Measurements from ENCODE around the gene ALOX5.
A peak's percentile ranks its signal among the peaks of the same experiment; 100 is the strongest.

Gene ALOX5

DNA sequence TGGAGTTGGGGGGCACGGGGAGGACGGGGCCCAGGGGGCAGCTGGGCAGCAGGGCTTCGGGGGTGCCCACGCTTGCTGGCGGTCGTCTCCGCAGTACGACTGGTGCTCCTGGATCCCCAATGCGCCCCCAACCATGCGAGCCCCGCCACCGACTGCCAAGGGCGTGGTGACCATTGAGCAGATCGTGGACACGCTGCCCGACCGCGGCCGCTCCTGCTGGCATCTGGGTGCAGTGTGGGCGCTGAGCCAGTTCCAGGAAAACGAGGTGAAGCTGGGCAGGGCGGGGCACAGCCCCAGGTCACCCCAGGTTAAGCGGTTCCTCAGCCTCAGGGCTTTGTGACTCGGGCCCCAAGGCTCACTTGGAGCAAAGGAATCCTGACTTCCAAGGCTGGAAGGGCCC, 70.0 kb downstream of the ALOX5 start:
- peaks cover 4% of the 10 kb centered on the region for H3K4me1 Mint-ChIP-seq (ENCODE audit: low read depth)
- no peak for DNase-seq (ENCODE audit: low spot score)
- peaks cover 3% of the 10 kb centered on the region for H3K27me3 Mint-ChIP-seq (ENCODE audit: low read depth)
- no peaks in the 10 kb centered on the region for H3K9me3 Mint-ChIP-seq
- H3K36me3 Mint-ChIP-seq (ENCODE audit: low read depth) = no peaks in the 10 kb centered on the region
- H3K4me3 Mint-ChIP-seq = no peak overlapping the region
- no peak overlapping the region for H3K27ac Mint-ChIP-seq

DNA sequence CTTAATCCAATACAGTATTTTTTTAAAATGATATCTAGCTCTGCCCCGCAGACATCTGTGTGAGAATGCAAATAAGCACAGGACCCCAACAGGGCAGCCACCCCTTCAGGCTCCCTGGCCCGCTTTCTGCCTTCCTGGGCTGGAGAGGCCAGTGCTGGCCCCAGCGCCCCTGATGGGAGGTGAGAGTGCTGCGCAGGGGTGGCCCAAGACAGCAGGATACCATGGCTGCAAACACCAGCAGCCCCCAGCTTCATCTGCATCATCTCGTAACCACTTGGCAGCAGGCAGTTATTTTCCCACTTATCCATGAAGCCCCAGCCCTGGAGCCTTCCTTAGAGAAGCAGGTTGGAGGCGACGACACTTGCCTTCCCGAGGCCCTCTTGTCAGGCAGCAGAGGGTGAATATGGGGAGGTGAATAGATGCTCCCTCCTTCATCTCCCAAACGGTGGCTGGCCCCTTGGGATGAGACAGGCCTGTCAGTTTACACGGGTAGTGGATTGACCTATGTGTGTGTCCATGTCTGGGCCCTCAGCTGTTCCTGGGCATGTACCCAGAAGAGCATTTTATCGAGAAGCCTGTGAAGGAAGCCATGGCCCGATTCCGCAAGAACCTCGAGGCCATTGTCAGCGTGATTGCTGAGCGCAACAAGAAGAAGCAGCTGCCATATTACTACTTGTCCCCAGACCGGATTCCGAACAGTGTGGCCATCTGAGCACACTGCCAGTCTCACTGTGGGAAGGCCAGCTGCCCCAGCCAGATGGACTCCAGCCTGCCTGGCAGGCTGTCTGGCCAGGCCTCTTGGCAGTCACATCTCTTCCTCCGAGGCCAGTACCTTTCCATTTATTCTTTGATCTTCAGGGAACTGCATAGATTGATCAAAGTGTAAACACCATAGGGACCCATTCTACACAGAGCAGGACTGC, 71.2 kb downstream of the ALOX5 start:
- Mint-ChIP-seq H3K4me1 (ENCODE audit: low read depth) (no peaks in the 10 kb centered on the region), H3K36me3 (ENCODE audit: low read depth) (no peaks in the 10 kb centered on the region), H3K9me3 (no peaks in the 10 kb centered on the region), H3K27me3 (ENCODE audit: low read depth) (peaks cover 3% of the 10 kb centered on the region), H3K27ac (no peak overlapping the region), H3K4me3 (no peak overlapping the region)
- DNase-seq (ENCODE audit: low spot score) = no peak

DNA sequence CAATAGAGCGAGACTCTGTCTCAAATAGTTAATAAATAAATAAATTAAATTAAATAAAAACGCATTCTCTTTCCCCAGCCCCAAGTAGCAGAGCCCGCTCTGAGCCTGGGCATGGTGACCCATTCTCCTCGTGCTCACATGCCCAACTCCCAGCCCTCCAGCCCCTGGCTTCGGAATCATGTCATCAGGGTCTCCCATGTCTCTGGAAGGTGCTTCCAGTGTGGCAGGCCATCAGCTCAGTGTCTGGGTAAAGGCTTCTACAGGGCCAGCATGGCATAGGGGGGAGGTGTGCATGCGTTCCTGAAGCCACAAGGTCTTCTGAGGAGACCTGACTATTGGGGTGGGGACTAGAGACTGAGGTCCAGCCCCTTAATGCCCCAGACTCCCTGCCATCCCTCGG, 72.8 kb downstream of the ALOX5 start:
- no peak for DNase-seq (ENCODE audit: low spot score)
- peaks cover 3% of the 10 kb centered on the region for H3K36me3 Mint-ChIP-seq (ENCODE audit: low read depth)
- H3K27me3 Mint-ChIP-seq (ENCODE audit: low read depth) = peaks cover 3% of the 10 kb centered on the region
- peaks cover 6% of the 10 kb centered on the region for H3K9me3 Mint-ChIP-seq
- no peaks in the 10 kb centered on the region for H3K4me1 Mint-ChIP-seq (ENCODE audit: low read depth)
- H3K27ac Mint-ChIP-seq = no peak overlapping the region
- no peak overlapping the region for H3K4me3 Mint-ChIP-seq

DNA sequence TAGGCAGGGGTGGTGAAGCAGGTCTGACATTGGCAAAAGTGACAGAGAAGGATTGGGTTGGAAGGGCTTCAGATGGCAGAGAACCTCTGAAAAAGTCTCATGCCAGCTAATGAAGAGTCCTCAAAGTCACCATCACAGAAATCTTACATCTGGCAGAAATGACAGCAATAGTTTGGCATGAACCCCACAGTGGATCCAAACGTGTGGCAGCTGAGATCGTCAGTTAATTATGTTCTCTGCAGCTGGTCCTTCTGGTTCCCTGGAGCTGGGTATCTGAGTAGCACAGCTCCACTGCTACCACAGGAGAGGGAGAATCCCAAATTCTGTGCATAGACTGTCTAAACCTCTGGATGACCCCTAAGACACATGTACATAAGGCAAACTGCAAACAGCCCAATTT, 73.4 kb downstream of the ALOX5 start:
- no peak for DNase-seq (ENCODE audit: low spot score)
- peaks cover 3% of the 10 kb centered on the region for H3K27me3 Mint-ChIP-seq (ENCODE audit: low read depth)
- H3K9me3 Mint-ChIP-seq = peaks cover 6% of the 10 kb centered on the region
- no peak overlapping the region for H3K4me3 Mint-ChIP-seq
- peaks cover under 1% of the 10 kb centered on the region for H3K4me1 Mint-ChIP-seq (ENCODE audit: low read depth)
- H3K27ac Mint-ChIP-seq = no peak overlapping the region
- H3K36me3 Mint-ChIP-seq (ENCODE audit: low read depth) = peaks cover 3% of the 10 kb centered on the region

DNA sequence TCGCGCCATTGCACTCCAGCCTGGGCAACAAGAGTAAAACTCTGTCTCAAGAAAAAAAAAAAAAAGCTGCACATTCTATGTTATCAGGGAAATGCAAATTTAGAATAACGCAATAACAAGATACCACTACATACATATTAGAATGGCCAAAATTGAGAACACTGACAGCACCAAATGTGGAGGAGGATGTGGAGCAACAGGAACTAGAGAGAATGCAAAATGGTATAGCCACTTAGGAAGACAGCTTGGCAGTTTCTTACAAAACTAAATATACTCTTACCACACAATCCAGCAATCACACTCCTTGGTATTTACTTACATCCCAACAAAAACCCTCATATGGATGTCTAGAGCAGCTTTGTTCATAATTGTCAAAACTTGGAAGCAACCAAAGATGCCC, 76.8 kb downstream of the ALOX5 start:
- Mint-ChIP-seq H3K4me3 (no peak overlapping the region), H3K36me3 (ENCODE audit: low read depth) (peaks cover 4% of the 10 kb centered on the region), H3K27ac (no peak overlapping the region), H3K9me3 (peaks cover 6% of the 10 kb centered on the region), H3K4me1 (ENCODE audit: low read depth) (peaks cover 11% of the 10 kb centered on the region), H3K27me3 (ENCODE audit: low read depth) (peaks cover 3% of the 10 kb centered on the region)
- DNase-seq (ENCODE audit: low spot score) = no peak

DNA sequence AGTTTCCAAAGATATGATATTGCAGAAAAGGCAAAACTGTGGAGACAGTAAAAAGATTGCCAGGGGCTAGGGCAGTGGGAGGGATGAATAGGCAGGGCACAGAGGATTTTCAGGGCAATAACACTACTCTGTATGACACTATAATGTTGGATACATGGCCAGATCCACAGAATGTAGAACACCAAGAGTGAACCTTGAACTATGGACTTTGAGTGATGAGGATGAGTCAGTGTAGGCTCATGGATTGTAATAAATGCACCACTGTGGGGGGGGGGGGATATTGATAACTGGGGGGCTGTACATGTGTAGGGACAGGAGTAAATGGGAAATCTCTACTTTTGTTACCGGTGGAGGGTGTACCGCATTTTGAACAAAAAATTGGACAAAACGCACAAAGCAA, 77.4 kb downstream of the ALOX5 start:
- Mint-ChIP-seq H3K4me3 (no peak overlapping the region), H3K27me3 (ENCODE audit: low read depth) (peaks cover 3% of the 10 kb centered on the region), H3K4me1 (ENCODE audit: low read depth) (peaks cover 11% of the 10 kb centered on the region), H3K36me3 (ENCODE audit: low read depth) (peaks cover 4% of the 10 kb centered on the region), H3K9me3 (peaks cover 6% of the 10 kb centered on the region), H3K27ac (no peak overlapping the region)
- DNase-seq (ENCODE audit: low spot score) = no peak

DNA sequence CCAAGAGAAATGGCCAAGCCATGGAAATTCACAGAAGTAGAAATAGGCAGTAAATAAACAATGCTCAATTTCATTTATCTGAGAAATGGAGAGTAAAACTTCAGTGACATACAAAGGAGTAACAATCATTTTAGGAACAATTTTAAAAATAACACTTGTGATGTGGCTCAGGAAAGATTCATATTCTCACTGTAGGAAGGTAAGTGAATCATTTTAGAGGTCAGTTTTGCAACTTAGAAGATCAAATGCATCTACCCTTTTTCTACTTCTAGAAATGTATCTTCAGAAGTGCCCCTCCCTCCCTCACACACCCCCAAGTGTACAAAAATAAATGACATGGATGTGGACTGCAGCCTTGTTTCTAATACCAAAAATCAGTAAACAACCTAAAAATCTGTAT, 78.3 kb downstream of the ALOX5 start:
- Mint-ChIP-seq H3K4me3 (no peak overlapping the region), H3K27ac (no peak overlapping the region), H3K4me1 (ENCODE audit: low read depth) (peaks cover 11% of the 10 kb centered on the region)

DNA sequence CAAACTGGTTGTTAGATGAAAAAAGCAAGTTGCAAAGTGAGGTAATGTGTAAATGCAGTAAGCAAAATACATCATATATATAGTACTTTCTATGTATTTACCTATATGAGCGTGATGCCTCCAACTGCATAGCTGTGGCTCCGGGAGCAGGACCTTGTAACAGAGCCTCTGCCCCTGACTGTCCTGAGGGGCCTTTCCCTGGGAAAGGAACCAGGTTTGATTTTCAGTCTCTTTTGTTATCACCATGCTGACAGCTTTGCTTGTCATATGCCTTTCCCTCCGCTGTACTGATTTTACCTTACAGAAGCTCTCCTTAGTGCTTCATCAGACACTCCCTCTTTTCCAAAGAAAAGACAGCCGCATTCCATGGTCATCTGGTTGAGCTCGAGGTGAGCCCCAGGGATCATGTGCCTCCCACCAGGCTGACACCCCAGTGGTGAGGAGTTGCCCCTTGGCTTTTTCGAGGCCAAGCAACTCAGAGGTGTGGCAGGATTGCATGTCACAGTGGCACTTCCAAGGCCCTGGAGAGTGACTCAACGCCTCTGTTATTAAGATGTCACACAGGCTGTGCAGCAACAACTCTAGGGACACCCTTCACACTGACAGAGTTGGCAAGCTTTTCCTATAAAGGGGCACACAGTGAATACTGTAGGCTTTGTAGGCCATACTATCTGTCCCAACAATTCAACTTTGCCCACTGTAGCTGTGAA, 78.9 kb downstream of the ALOX5 start:
- peaks cover 11% of the 10 kb centered on the region for H3K4me1 Mint-ChIP-seq (ENCODE audit: low read depth)
- H3K27ac Mint-ChIP-seq = no peak overlapping the region
- no peak for DNase-seq (ENCODE audit: low spot score)
- H3K27me3 Mint-ChIP-seq (ENCODE audit: low read depth) = no peaks in the 10 kb centered on the region
- H3K9me3 Mint-ChIP-seq = peaks cover 6% of the 10 kb centered on the region
- peaks cover 11% of the 10 kb centered on the region for H3K36me3 Mint-ChIP-seq (ENCODE audit: low read depth)
- H3K4me3 Mint-ChIP-seq = no peak overlapping the region

More for the DNA sequence above, 78.3 kb downstream of the ALOX5 start:
- peaks cover 6% of the 10 kb centered on the region for H3K36me3 Mint-ChIP-seq (ENCODE audit: low read depth)
- peaks cover 6% of the 10 kb centered on the region for H3K9me3 Mint-ChIP-seq
- H3K27me3 Mint-ChIP-seq (ENCODE audit: low read depth) = peaks cover under 1% of the 10 kb centered on the region
- DNase-seq (ENCODE audit: low spot score) = no peak

DNA sequence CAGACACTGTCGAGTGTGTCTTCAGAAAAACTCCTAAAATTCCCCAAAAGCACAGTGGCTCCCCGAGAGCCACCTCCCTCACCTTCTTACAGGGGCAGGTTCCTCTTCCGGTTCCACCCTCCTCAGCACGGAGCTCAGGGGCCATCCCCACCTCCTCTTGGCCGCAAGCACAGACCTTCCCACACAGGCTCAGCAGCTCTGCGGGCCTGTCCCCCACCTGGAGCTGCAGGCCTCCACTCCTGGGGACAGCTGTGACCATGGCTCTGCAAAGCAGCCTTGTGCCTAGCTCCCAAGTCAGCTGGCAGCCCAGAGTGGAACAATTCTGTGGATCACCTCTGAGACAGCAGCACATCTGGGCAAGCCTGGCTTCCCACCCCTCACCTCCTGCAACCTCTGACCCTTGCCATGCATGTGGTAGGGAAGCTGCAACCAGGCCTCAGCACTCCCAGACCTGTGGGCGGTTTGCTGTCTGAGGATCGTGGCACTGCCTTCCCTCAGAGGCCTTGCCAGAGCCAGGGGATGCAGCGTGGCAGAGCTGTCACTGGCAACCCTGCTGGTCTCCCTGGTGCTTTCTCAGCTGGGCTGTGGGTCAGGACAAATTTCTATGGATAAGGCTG, 79.7 kb downstream of the ALOX5 start:
- H3K36me3 Mint-ChIP-seq (ENCODE audit: low read depth) = peaks cover 11% of the 10 kb centered on the region
- no peak overlapping the region for H3K27ac Mint-ChIP-seq
- H3K4me3 Mint-ChIP-seq = no peak overlapping the region

DNA sequence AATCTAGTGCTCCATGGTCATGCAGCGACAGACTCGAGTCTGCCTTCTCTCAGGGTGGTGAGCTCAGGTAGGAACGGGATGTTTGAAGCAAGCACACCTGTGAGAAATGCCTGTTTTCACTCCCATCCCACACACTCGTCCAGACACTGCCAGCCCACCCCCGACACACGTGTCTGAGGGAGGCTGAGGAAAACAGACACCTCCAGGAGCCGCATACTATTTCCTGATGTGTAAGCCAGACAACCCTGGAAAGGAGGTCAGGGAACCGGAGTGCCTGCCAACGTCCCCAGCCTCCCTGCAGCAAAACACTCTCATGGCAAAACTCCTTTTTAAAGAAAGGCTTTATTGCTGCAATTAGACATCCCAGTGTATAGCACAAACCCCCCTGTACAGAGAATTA, 80.2 kb downstream of the ALOX5 start:
- Mint-ChIP-seq H3K27ac (peak overlapping the region; percentile 52), H3K4me1 (ENCODE audit: low read depth) (peaks cover 11% of the 10 kb centered on the region), H3K4me3 (no peak overlapping the region)

More for the DNA sequence above, 79.7 kb downstream of the ALOX5 start:
- Mint-ChIP-seq H3K9me3 (peaks cover 6% of the 10 kb centered on the region), H3K27me3 (ENCODE audit: low read depth) (no peaks in the 10 kb centered on the region), H3K4me1 (ENCODE audit: low read depth) (peaks cover 11% of the 10 kb centered on the region)
- DNase-seq (ENCODE audit: low spot score) = no peak

DNA sequence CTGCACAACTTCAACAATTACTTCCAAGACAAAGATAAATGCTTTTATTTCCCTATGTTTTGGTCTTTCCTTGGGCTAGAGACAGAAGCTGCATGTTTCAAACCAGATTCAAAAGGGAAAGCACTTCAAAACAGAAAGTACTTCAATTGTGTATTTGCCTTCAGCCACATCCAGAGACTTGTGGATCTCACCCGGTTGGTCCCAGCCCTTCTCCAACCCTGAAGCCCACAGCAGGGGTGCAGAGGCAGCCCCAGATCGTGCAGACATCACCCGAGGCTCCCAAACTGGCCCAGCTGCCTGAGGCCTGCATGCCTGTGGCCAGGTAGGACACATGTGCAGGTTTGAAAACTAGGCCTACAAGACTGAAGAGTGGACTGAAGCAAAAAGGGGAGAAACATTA, 80.8 kb downstream of the ALOX5 start:
- peaks cover 11% of the 10 kb centered on the region for H3K36me3 Mint-ChIP-seq (ENCODE audit: low read depth)
- H3K27me3 Mint-ChIP-seq (ENCODE audit: low read depth) = no peaks in the 10 kb centered on the region
- DNase-seq (ENCODE audit: low spot score) = no peak
- peaks cover 11% of the 10 kb centered on the region for H3K4me1 Mint-ChIP-seq (ENCODE audit: low read depth)
- H3K9me3 Mint-ChIP-seq = peaks cover 6% of the 10 kb centered on the region
- H3K4me3 Mint-ChIP-seq = peak overlapping the region; percentile 42
- H3K27ac Mint-ChIP-seq = peak overlapping the region; percentile 22

More for the DNA sequence above, 80.2 kb downstream of the ALOX5 start:
- DNase-seq (ENCODE audit: low spot score) = no peak
- H3K9me3 Mint-ChIP-seq = peaks cover 6% of the 10 kb centered on the region
- H3K27me3 Mint-ChIP-seq (ENCODE audit: low read depth) = no peaks in the 10 kb centered on the region
- peaks cover 11% of the 10 kb centered on the region for H3K36me3 Mint-ChIP-seq (ENCODE audit: low read depth)

DNA sequence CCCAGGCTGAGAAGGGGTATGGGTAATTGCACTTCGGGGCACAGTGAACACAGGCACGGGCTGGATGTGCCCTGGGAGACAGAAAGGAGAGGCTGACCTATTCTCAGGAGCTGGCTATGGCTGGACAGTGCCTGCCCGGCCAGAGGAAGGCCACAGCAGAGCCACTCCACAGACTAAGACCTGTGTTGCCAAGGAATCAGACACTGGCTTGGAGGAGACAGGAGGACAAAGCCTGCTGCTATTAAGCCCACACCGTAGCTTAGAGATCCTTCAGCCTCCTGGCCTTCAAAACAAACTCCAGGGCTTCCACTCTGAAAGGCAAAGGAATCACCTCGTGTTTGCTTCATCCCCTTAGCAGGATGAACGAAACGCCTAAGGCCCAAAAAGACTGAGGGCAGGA, 82.2 kb downstream of the ALOX5 start:
- Mint-ChIP-seq H3K27me3 (ENCODE audit: low read depth) (no peaks in the 10 kb centered on the region), H3K4me3 (no peak overlapping the region), H3K36me3 (ENCODE audit: low read depth) (peaks cover 10% of the 10 kb centered on the region), H3K27ac (no peak overlapping the region), H3K9me3 (peaks cover 4% of the 10 kb centered on the region), H3K4me1 (ENCODE audit: low read depth) (peaks cover 20% of the 10 kb centered on the region)
- no peak for DNase-seq (ENCODE audit: low spot score)

DNA sequence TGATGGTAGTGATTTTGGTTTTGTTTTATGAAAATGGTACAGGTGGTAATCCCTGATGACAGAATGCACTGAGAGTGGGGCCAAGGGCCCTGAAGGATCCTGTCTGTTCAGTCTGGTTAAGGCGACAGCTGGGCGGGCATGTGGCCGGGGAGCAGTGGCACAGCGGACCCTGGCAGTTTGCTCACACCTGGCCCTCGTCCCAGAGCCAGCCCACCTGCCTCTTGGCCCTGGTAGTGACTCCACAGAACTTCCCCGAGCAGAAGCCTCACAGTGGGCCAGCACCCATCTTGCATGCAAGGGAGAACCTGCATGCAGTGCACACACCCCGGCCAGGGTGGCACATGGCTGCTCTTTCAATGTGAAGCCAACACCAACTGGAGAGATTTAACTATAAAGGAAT, 82.8 kb downstream of the ALOX5 start:
- H3K36me3 Mint-ChIP-seq (ENCODE audit: low read depth) = peaks cover 8% of the 10 kb centered on the region
- no peaks in the 10 kb centered on the region for H3K9me3 Mint-ChIP-seq
- H3K4me3 Mint-ChIP-seq = no peak overlapping the region
- no peak overlapping the region for H3K27ac Mint-ChIP-seq
- peaks cover 24% of the 10 kb centered on the region for H3K4me1 Mint-ChIP-seq (ENCODE audit: low read depth)
- H3K27me3 Mint-ChIP-seq (ENCODE audit: low read depth) = no peaks in the 10 kb centered on the region
- no peak for DNase-seq (ENCODE audit: low spot score)

DNA sequence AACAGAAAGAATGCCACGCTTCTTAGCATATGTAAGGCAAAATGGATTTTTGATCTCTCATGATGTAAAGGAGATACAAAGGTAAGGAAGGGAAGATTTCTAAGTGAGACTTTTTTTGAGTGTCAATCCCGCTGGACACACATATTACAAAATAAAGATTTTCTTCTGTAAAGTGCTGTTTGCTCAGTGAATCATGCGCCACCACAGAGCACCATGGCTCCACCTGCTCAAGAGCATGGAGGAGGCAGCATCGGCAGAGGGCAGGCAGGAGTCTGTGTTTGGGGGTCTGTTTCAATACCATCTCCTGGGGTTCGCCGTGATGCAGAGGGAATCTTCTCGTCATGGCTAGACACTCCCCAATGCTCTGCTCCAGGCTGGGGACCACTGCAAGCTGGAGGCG, 83.5 kb downstream of the ALOX5 start:
- H3K4me1 Mint-ChIP-seq (ENCODE audit: low read depth) = peaks cover 26% of the 10 kb centered on the region
- H3K9me3 Mint-ChIP-seq = no peaks in the 10 kb centered on the region
- no peak for DNase-seq (ENCODE audit: low spot score)
- H3K4me3 Mint-ChIP-seq = no peak overlapping the region
- H3K27ac Mint-ChIP-seq = no peak overlapping the region
- H3K36me3 Mint-ChIP-seq (ENCODE audit: low read depth) = peaks cover 8% of the 10 kb centered on the region
- H3K27me3 Mint-ChIP-seq (ENCODE audit: low read depth) = no peaks in the 10 kb centered on the region

All from T-helper 2 cell treated with Interferon-gamma antibody and Interleukin-4, amounts not matched to agents 5 μg/mL and 100 μg/mL, for 36 hours (primary cell).